Measurements from ENCODE around the gene ST7.

DNA sequence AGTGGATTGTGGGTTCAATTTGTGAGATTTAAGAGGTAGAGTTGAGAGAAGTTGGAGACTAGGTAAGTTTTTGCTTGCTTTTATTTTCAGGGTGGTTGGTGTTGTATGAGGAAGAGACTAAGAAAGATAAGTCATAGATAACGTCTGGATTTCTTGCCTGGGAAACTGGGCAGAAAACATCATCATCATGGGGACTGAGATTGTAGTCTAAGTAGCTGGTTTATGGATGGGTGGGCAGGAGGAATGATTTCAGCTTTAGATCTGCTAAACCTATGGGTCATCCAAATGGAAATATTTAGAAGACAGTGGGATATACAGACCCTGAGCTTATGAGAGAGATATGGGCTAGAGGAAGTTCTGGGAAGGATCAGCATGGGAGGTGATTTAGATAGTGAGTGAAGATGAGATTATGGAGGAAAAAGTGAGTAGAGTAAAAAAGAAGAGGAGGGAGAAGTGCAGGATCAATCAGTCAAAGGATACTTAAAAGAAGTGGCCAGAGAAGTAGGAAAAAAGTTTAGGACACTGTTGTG, 199.8 kb downstream of the ST7 start:
- TF ChIP-seq, protein P1, sequence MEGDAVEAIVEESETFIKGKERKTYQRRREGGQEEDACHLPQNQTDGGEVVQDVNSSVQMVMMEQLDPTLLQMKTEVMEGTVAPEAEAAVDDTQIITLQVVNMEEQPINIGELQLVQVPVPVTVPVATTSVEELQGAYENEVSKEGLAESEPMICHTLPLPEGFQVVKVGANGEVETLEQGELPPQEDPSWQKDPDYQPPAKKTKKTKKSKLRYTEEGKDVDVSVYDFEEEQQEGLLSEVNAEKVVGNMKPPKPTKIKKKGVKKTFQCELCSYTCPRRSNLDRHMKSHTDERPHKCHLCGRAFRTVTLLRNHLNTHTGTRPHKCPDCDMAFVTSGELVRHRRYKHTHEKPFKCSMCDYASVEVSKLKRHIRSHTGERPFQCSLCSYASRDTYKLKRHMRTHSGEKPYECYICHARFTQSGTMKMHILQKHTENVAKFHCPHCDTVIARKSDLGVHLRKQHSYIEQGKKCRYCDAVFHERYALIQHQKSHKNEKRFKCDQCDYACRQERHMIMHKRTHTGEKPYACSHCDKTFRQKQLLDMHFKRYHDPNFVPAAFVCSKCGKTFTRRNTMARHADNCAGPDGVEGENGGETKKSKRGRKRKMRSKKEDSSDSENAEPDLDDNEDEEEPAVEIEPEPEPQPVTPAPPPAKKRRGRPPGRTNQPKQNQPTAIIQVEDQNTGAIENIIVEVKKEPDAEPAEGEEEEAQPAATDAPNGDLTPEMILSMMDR (conservative IDR thresholded peaks at IDR 0.05 in 1 of 2, IDR thresholded peaks at IDR 0.05 in 1 of 2; ENCODE audit: extremely low read depth in 1 of 2, insufficient read depth in 1 of 2, low read depth in 1 of 2, low read length in 2 of 2) = no peak
- TF ChIP-seq EZH2 (IDR thresholded peaks at IDR 0.05; ENCODE audit: borderline replicate concordance, low read length) = no peak

Data from mammary epithelial cell (primary cell).